ENCODE data around the gene SPATA31D4.

The SPATA31D4 gene

DNA sequence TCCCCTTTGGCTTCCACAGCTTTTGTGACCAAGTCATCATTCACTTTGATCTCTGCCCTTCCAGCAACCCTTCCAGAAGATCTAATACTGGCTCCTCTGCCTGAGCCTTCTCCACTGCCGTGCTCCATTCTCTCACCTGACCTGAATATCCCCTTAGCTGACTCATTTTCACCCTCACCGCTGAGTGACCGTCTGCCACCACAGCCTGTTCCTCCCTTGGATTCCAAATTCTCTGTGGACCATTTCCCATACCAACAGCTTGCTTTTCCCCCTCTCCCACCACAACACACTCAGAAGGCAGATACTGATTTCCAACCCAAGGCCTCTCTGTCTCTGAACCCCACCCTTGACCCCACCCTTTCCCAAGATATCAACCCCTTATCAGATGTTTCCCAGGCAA, 39.8 kb downstream of the SPATA31D4 start:
- DNase-seq, result no peak

DNA sequence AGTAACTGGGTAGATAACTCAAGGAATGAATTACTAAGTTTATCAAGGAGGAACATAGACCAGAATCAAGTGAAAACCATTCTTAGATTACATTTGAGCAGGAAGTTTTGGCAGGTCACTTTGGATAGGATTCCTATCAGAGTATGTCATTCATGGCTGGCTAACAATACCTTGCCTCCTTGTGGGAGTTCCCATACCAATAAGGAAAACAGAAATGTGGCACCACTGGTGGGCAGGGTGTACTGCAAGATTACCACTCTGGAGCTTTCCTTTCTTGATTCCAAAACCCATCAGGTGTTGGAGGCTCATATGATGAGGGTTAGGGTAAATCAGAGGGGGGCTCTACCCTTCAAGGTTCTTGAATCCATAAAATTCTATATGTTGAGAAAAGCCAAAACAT, 41.7 kb downstream of the SPATA31D4 start:
- DNase-seq, result no peak

DNA sequence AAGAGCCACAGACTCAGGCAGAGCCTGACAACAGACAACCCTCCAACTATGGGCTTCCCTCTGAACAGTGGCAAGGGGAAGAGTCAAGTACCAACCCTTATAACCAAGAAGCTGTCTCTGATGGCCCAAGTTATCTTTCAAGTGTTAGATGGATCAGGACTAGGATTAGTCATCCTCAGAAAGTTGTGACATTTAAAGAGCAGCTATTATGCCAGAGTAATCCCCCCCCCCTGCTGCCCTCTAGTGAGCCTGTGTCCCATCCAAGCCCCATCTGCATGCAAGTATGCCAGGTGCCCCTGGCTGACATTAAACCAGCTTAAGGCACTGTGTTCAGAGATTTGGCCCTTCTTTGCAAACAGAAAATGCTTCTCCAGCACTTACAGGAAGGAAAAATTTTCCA, 43.5 kb downstream of the SPATA31D4 start:
- DNase-seq, result no peak

DNA sequence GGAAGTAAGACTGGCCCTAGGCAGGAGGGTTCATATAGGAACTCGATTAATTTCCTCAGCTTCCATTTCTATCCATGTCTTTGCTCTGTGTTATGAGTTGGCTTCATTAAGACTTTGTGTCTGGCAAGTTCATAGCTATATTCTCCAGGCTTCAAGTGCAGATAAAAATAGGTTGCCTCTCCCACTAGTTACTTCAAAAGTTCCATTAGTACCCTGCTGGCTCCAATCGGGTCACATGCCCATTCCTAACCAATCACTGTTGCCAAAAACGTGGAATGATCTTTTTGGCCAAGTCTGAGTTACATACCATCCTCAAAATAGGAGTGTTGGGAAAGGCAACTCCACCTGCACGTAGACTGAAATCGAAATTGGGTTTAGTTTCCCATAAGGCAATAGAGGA, 46.5 kb downstream of the SPATA31D4 start:
- DNase-seq, result no peak

DNA sequence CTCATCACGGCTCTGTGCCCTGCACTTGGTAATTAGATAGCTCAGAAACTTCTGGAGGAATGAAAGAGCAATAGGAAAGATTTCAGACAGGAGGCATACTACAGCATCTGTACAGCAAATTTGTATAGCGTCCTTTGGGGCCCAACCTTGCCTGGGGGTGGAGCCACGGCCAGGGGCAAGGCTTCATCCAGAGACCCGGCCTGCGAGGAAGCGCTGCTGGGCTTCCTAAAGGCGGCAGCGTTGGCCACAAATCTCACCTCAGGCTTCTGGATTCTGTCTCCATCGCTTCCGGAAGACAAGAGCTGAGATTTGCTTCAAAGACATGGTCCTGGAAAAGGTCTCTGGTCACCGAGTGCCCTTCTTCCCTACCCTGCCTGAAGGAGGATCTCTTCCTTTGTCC, 48.1 kb downstream of the SPATA31D4 start:
- no peak for DNase-seq

DNA sequence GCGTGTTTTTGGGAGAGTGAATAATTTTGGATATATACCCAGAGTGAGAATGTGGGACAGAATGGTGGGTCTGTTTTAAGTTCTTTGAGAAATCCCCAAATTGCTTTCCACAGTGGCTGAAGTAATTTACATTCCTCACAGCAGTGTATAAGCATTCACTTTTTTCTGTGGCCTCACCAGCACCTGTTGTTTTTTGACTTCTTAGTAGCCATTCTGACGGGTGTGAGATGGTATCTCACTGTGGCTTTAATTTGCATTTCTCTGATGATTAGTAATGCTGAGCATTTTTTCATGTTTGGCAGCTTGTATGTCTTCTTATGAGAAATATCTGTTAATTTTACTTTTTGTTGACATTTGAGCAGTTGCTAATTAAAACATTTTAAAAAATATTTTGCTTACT, 51.0 kb downstream of the SPATA31D4 start:
- no peak for DNase-seq

DNA sequence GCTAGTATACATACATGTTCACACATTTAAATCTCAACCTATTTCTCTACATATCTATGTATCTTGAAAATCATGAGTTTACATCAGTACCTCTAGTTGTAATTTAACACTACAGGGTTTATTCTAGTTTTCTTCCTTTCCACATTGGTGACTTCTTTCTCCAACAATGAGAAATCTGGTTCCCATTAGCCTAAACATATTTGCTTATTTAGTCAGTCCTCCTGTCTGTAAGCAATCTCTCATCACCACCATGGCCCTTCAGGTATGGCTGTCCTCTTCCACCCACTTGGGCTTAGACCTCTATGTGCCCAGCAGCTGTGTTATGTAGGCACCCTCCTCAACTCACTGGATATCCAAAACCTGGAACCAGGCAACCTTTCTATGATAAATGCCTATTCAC, 52.3 kb downstream of the SPATA31D4 start:
- DNase-seq, result no peak

DNA sequence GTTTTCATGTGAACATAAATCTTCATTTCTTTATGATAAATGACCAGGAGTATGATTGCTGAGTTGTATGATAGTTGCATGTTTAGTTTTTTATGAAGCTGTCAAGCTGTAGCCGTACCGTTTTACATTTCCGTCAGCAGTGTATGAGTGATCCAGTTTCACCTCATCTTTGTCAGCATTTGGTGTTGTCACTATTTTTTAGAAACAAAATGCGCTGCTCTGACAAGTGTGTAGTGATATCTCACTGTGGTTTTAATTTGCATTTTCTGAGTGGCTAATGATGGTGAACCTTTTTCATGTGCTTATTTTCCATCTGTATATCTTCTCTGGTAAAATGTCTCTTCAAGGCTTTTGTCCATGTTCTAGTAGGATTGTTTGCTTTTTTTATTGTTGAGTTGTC, 53.7 kb downstream of the SPATA31D4 start:
- no peak for DNase-seq

Data from OCI-M1 (cell line).